ENCODE results near the gene SRXN1. TPM values are rescaled to one million over a fixed set of nuclear protein-coding genes. Genes with fewer than 3 reads are reported as not detected.

Gene SRXN1
- total RNA-seq, 6 donors from 2014 or later, result 10.5 to 58.2 (median 32.7) TPM

- Histone ChIP-seq H3K36me3 (no peaks in the 10 kb centered on the region), H3K27ac (no peak overlapping the region), H3K9me3 (no peaks in the 10 kb centered on the region), H3K4me3 (no peak overlapping the region), H3K4me1 (no peaks in the 10 kb centered on the region), H3K27me3 (no peaks in the 10 kb centered on the region)
- ATAC-seq (ENCODE audit: low FRiP score in 2 of 2) (no peak), DNase-seq (no peak)
- TF ChIP-seq EP300 (IDR thresholded peaks at IDR 0.05) (no peak), CTCF (IDR thresholded peaks at IDR 0.05) (no peak), POLR2A (IDR thresholded peaks at IDR 0.05) (no peak), POLR2AphosphoS5 (IDR thresholded peaks at IDR 0.05) (no peak)
- WGBS, 2 donors, result 63 to 68% methylated on average over 3 to 4 of the region's 4 CpGs
Observed at GRCh38 chr20:623704-624103, 29.3 kb downstream of the SRXN1 start.

- peaks cover 0 to 6% (median 4%) of the 10 kb centered on the region in 4 donors for H3K9me3 ChIP-seq
- no peak overlapping the region for H3K27ac ChIP-seq
- H3K36me3 ChIP-seq, result no peaks in the 10 kb centered on the region
- no peak for ATAC-seq (ENCODE audit: low FRiP score in 2 of 2)
- no peak overlapping the region for H3K4me3 ChIP-seq
- H3K27me3 ChIP-seq, result no peaks in the 10 kb centered on the region
- TF ChIP-seq POLR2AphosphoS5 (IDR thresholded peaks at IDR 0.05), result no peak
- no peak for TF ChIP-seq CTCF (IDR thresholded peaks at IDR 0.05)
- TF ChIP-seq POLR2A (IDR thresholded peaks at IDR 0.05), result no peak
- no peak for TF ChIP-seq EP300 (IDR thresholded peaks at IDR 0.05)
- DNase-seq, result no peak
- no peaks in the 10 kb centered on the region for H3K4me1 ChIP-seq
- WGBS, 2 donors, result 21 to 25% methylated on average over 3 to 4 of the region's 4 CpGs
Observed at GRCh38 chr20:623021-623420, 30.0 kb downstream of the SRXN1 start.

- no peak overlapping the region for H3K27ac ChIP-seq
- DNase-seq (no peak), ATAC-seq (ENCODE audit: low FRiP score in 2 of 2) (no peak)
- no peak overlapping the region for H3K4me3 ChIP-seq
- WGBS, 2 donors, result 72 to 79% methylated on average over 7 of the region's 7 CpGs
- H3K4me1 ChIP-seq, result no peaks in the 10 kb centered on the region
- peaks cover 0 to 10% (median 7%) of the 10 kb centered on the region in 4 donors for H3K9me3 ChIP-seq
- TF ChIP-seq EP300 (IDR thresholded peaks at IDR 0.05), result no peak
- H3K27me3 ChIP-seq, result no peaks in the 10 kb centered on the region
- no peaks in the 10 kb centered on the region for H3K36me3 ChIP-seq
Observed at GRCh38 chr20:622161-622560, 30.8 kb downstream of the SRXN1 start.

GRCh38 chr20:621125-621756, 31.8 kb downstream of the SRXN1 start:
- Histone ChIP-seq H3K27me3 (no peaks in the 10 kb centered on the region), H3K4me3 (no peak overlapping the region), H3K9me3 (peaks cover 0 to 10% (median 7%) of the 10 kb centered on the region in 4 donors), H3K4me1 (no peaks in the 10 kb centered on the region), H3K27ac (no peak overlapping the region), H3K36me3 (no peaks in the 10 kb centered on the region)
- WGBS, 2 donors, result 53% methylated on average over 5 of the region's 5 CpGs
- no peak for TF ChIP-seq EP300 (IDR thresholded peaks at IDR 0.05)
- TF ChIP-seq CTCF (IDR thresholded peaks at IDR 0.05), result no peak
- no peak for TF ChIP-seq POLR2AphosphoS5 (IDR thresholded peaks at IDR 0.05)
- no peak for TF ChIP-seq POLR2A (IDR thresholded peaks at IDR 0.05)
- no peak for DNase-seq
- no peak for ATAC-seq (ENCODE audit: low FRiP score in 2 of 2)

GRCh38 chr20:620246-620645, 32.8 kb downstream of the SRXN1 start:
- Histone ChIP-seq H3K36me3 (no peaks in the 10 kb centered on the region), H3K4me1 (no peaks in the 10 kb centered on the region), H3K4me3 (no peak overlapping the region), H3K9me3 (peaks cover 0 to 10% (median 7%) of the 10 kb centered on the region in 4 donors), H3K27me3 (no peaks in the 10 kb centered on the region), H3K27ac (no peak overlapping the region)
- ATAC-seq (ENCODE audit: low FRiP score in 2 of 2) (no peak), DNase-seq (no peak)
- 15 to 33% methylated on average over 6 to 7 of the region's 7 CpGs for WGBS, 2 donors
- TF ChIP-seq CTCF (IDR thresholded peaks at IDR 0.05) (no peak), POLR2A (IDR thresholded peaks at IDR 0.05) (no peak), POLR2AphosphoS5 (IDR thresholded peaks at IDR 0.05) (no peak), EP300 (IDR thresholded peaks at IDR 0.05) (no peak)
